HL-60 (cell line): ENCODE measurements around the gene HOXB6.

Experiments
- GABPA ChIP-seq: IDR thresholded peaks from 2 replicates; pipeline ENCODE4 v1.6.1; 2012; ENCODE audit warnings: low read depth
- POLR2AphosphoS5 ChIP-seq: IDR thresholded peaks from 2 replicates; pipeline ENCODE4 v1.6.1; 2012; ENCODE audit warnings: low read depth
- SPI1 ChIP-seq: IDR thresholded peaks from 2 replicates; pipeline ENCODE4 v1.6.1; 2012; ENCODE audit warnings: low read depth, mild to moderate bottlenecking, borderline replicate concordance
- TF ChIP-seq, protein P1 (sequence below): IDR thresholded peaks from one replicate; pipeline ENCODE4 v1.5.1; 2011; ENCODE audit warnings: low read length, control low read depth, inconsistent platforms; ENCODE audit not compliant: insufficient read depth
- TF ChIP-seq, protein P2 (sequence below): IDR thresholded peaks from 2 replicates; pipeline ENCODE4 v1.6.1; 2012; ENCODE audit warnings: low read depth; ENCODE audit not compliant: insufficient replicate concordance

DNA sequence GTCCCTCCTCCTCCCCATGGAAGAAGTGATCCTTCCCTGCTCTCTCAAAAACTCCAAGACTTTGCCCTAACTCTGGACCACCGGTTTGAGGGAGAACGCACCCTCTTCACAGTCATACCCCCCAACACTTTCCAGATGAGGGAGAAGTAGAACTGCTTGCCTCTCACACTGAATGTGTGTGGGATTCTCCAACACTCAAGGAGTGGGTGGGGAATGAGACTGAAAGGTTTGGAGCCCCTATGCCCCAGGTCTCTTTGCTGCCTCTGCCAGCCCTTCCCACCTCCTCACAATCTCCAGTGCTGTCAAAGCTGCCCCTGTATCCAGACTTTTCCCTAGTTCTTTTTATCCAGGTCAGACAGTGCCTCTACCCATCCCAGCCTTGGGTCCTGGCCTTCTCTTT, 38.1 kb downstream of the HOXB6 start:
- TF ChIP-seq, protein P1, sequence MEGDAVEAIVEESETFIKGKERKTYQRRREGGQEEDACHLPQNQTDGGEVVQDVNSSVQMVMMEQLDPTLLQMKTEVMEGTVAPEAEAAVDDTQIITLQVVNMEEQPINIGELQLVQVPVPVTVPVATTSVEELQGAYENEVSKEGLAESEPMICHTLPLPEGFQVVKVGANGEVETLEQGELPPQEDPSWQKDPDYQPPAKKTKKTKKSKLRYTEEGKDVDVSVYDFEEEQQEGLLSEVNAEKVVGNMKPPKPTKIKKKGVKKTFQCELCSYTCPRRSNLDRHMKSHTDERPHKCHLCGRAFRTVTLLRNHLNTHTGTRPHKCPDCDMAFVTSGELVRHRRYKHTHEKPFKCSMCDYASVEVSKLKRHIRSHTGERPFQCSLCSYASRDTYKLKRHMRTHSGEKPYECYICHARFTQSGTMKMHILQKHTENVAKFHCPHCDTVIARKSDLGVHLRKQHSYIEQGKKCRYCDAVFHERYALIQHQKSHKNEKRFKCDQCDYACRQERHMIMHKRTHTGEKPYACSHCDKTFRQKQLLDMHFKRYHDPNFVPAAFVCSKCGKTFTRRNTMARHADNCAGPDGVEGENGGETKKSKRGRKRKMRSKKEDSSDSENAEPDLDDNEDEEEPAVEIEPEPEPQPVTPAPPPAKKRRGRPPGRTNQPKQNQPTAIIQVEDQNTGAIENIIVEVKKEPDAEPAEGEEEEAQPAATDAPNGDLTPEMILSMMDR, result no peak
- TF ChIP-seq POLR2AphosphoS5 (no peak), GABPA (no peak), SPI1 (no peak)
- TF ChIP-seq, protein P2, sequence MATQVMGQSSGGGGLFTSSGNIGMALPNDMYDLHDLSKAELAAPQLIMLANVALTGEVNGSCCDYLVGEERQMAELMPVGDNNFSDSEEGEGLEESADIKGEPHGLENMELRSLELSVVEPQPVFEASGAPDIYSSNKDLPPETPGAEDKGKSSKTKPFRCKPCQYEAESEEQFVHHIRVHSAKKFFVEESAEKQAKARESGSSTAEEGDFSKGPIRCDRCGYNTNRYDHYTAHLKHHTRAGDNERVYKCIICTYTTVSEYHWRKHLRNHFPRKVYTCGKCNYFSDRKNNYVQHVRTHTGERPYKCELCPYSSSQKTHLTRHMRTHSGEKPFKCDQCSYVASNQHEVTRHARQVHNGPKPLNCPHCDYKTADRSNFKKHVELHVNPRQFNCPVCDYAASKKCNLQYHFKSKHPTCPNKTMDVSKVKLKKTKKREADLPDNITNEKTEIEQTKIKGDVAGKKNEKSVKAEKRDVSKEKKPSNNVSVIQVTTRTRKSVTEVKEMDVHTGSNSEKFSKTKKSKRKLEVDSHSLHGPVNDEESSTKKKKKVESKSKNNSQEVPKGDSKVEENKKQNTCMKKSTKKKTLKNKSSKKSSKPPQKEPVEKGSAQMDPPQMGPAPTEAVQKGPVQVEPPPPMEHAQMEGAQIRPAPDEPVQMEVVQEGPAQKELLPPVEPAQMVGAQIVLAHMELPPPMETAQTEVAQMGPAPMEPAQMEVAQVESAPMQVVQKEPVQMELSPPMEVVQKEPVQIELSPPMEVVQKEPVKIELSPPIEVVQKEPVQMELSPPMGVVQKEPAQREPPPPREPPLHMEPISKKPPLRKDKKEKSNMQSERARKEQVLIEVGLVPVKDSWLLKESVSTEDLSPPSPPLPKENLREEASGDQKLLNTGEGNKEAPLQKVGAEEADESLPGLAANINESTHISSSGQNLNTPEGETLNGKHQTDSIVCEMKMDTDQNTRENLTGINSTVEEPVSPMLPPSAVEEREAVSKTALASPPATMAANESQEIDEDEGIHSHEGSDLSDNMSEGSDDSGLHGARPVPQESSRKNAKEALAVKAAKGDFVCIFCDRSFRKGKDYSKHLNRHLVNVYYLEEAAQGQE, result no peak
